ENCODE measurements around the gene DAO. TPM values are rescaled to one million over a fixed set of nuclear protein-coding genes. Genes with fewer than 3 reads are reported as not detected.
"Not testable (repeated sequence)": the region's sequence is repeated elsewhere in the genome, so short reads cannot be mapped to it uniquely, and the experiment has no call there.

Gene DAO
- total RNA-seq, 2 experiments from 2014 or later, result not detected

DNA sequence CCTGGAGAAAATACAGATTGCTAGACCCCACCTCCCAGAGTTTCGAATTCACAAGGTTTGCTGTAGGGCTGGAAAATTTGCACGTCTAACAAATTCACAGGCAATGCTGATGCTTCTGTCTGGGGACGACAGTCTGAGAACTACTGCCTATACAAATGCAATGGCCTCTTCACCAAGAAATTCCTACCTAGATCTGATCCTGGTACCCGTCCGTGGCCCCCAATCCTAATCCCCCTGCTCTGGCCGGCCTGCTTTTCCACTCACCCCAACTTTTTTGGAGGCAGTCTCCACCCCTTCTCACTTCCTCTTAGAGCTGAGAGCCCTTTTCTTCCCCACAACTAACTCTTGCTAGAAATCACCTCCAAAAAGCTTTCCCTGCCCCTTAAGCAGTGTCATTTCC is 19.4 kb upstream of the DAO start:
- POLR2A ChIA-PET, result no interaction called here
- CTCF ChIA-PET, result interaction anchor here (0.7 kb wide), 1 partner anchor 158 kb away, joined by 4 read pairs; no protein-coding TSS in a partner anchor

DNA sequence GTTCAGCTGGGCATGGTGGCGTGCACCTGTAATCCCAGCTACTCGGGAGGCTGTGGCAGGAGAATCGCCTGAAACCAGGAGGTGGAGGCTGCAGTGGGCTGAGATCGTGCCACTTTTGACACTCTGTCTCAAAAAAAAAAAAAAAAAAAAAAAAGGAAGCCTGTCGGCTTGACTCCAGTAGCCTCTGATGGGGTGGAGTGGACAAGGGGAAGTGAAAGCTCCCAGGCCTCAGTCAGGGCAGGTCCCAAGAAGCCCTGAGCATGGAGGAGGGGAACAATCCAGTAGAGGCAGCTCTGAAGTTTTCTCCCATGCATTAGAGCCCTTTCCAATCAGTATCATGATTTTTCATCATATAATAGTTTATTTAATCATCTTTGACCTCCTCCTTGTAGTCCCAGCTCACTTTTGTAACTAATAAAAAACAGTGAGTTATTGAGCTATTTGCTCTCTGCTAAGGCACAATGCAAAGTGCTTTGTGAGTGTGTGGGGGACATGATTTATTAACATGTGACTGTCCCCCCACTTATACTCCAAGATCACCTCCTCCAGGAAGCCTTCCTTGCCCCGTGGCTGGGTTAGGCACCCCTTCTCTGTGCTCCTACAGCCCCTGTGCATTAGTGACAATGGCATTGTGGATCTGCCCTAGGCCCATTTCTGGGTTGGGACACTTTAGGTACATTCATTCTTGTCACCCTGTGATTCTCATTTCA is 17.9 kb upstream of the DAO start:
- ChIA-PET POLR2A (no interaction called here), CTCF (interaction anchor here (0.6 kb wide), 1 partner anchor 1201 kb away, joined by 4 read pairs; no protein-coding TSS in a partner anchor)

- ChIA-PET CTCF (interaction anchor here (0.6 to 0.8 kb wide), 2 partner anchors 88 to 1200 kb away, joined by 4 read pairs; no protein-coding TSS in a partner anchor), POLR2A (no interaction called here)
These were observed 17.3 kb upstream of the DAO start for GRCh38 chr12:108862588-108862959.

DNA sequence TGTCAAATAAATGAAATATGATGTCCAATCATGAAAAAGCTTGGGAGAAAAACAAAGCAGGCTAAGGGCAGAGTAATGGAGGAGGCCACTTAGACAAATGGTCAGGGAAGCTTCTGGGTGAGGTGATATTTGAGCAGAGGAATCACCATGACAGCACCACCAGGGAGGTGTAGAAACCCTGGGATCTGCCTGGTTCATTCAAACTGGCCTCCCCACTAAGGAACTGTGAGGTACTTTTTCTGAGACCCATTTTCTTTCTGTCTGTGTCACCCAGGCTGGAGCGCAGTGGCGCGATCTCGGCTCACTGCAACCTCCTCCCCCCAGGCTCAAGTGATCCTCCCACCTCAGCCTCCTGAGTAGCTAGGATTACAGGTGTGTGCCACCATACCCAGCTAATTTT is 14.7 kb upstream of the DAO start:
- POLR2A ChIA-PET, result no interaction called here

GRCh38 chr12:108866083-108866482 is 13.8 kb upstream of the DAO start:
- POLR2A ChIA-PET, CTCF ChIA-PET: not testable (repeated sequence)

More for the DNA sequence above, 14.7 kb upstream of the DAO start:
- CTCF ChIA-PET, result no interaction called here

DNA sequence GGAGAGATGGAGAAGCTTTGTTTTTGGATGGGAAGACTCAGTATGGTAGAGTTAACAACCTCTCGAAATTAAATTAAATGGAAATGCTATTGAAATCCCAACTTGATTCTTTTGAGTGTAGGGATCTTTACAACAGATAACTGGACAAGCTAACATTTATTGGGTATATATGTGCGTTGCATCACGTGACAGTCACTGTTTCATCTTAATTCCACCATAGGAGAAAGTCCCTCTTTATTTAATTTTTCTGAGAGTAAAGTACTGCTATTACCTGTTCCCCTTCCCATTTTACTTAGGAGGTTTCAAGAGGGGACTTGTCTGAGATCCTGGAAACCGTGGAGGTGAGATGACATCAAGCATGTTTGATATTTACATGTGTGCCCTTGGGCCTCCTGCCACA is 11.1 kb upstream of the DAO start:
- CTCF ChIA-PET, result interaction anchor here (1.5 kb wide), 1 partner anchor 11 kb away, joined by 5 read pairs; the partner anchor contains the start of gene SSH1
- POLR2A ChIA-PET, result interaction anchor here (0.7 kb wide), 1 partner anchor 42 kb away, joined by 3 read pairs; no protein-coding TSS in a partner anchor

GRCh38 chr12:108875280-108875679 is 4.6 kb upstream of the DAO start:
- ChIA-PET POLR2A (no interaction called here), CTCF (interaction anchor here (1.2 kb wide), 1 partner anchor 9 kb away, joined by 3 read pairs; no protein-coding TSS in a partner anchor)

- CTCF ChIA-PET, result interaction anchor here (1.2 kb wide), 1 partner anchor 9 kb away, joined by 3 read pairs; no protein-coding TSS in a partner anchor
- POLR2A ChIA-PET, result no interaction called here
These were observed 4.1 kb upstream of the DAO start for GRCh38 chr12:108875682-108876361.

GRCh38 chr12:108876550-108876949 is 3.3 kb upstream of the DAO start:
- CTCF ChIA-PET, result interaction anchor here (1.2 kb wide), 1 partner anchor 45 kb away, joined by 3 read pairs; no protein-coding TSS in a partner anchor
- POLR2A ChIA-PET, result no interaction called here

- CTCF ChIA-PET, result interaction anchor here (1.0 to 1.7 kb wide), 2 partner anchors 10 to 69 kb away, joined by 3 to 7 read pairs; no protein-coding TSS in a partner anchor
These were observed 2.1 kb downstream of the DAO start for GRCh38 chr12:108881953-108882352.

DNA sequence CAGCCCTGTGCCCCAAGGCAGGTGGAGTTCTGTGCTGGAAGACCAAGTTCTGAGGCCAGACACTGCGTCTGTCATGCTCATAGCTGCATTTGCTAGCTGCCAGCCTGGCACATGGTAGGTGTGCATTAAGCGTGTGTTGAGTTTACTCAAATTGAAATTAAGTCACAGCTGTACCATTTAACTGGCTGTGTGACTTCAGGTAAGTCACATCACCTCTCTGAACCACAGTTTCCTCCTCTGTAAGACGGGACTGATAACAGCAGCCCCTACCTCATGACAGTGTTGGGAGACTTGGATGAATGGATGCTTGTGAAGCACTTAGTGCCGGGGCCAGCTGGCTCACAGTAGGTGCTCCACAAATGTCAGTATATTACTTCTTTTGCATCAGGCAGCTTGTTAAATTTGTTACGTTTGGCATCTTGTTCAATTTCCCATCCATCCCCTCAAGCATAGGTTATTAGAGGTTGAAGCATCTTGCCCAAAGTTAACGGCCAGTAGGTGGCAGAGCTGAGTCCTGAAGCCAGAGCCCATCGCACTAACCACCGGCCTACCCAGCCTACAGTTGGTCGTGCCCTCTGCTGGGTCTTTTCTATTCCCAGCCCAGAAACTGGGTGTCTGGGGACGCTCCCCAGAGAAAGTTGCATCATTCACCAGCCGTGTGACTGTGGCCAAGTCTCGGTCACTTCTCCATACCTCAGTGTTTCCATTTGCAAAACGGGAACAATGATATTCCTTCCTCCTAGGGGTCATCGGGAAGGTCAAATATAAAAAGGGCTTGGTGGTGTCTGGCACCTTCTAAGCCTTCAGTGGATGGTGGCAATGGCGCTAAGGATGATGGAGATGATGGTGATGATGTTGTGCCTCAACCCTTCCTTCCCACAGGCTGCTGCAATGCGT is 4.5 kb downstream of the DAO start:
- ChIA-PET POLR2A (no interaction called here), CTCF (interaction anchor here (0.6 to 1.6 kb wide), 7 partner anchors 9 to 620 kb away, joined by 3 to 6 read pairs (median 3); no protein-coding TSS in a partner anchor)

More at GRCh38 chr12:108881953-108882352, 2.1 kb downstream of the DAO start:
- POLR2A ChIA-PET, result no interaction called here

DNA sequence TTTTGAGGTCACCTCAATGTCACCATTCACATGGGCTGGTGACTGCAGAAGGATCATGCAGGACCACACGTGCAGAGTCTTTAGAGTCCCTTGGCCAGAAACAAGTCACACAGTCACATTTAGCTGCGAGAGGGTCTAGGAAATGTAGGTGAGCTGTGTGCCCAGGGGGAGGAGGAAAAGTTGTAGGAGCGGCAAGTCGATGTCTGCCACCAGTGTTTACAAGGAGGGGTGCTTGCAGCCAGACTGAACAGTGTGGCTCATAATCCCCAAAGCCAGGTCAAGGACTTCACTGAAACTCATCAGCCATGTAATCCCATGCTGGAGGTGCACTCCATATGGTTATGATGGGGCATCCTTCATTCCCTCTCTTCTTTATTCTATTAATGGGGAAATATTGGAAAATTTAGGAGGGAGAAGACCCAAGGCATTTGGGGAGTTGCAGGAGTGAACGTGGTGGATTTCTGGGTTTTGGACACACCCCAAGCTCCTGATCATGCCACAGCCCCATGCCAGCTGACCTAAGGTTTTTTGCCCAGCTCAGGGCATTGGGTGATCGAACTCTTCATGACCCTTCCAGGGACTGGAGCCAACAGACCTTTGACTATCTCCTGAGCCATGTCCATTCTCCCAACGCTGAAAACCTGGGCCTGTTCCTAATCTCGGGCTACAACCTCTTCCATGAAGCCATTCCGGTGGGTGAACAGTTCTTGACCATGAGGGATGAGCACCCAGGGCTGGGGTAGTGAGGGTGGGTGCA is 7.2 kb downstream of the DAO start:
- ChIA-PET CTCF (interaction anchor here (0.6 kb wide), 1 partner anchor 63 kb away, joined by 3 read pairs; no protein-coding TSS in a partner anchor), POLR2A (no interaction called here)

- CTCF ChIA-PET, result interaction anchor here (2.6 kb wide), 1 partner anchor 63 kb away, joined by 6 read pairs; no protein-coding TSS in a partner anchor
These were observed 8.1 kb downstream of the DAO start for GRCh38 chr12:108888031-108888430.

GRCh38 chr12:108890208-108890607 is 10.3 kb downstream of the DAO start:
- ChIA-PET CTCF (interaction anchor here (2.6 kb wide), 1 partner anchor 60 kb away, joined by 6 read pairs; no protein-coding TSS in a partner anchor), POLR2A (no interaction called here)

More at GRCh38 chr12:108888031-108888430, 8.1 kb downstream of the DAO start:
- POLR2A ChIA-PET, result no interaction called here

- ChIA-PET CTCF (no interaction called here), POLR2A (no interaction called here)
These were observed 15.4 kb downstream of the DAO start for GRCh38 chr12:108895220-108895802.

- CTCF ChIA-PET, result interaction anchor here (0.6 to 0.8 kb wide), 2 partner anchors 201 to 204 kb away, joined by 3 to 4 read pairs; no protein-coding TSS in a partner anchor
- POLR2A ChIA-PET, result no interaction called here
These were observed 16.4 kb downstream of the DAO start for GRCh38 chr12:108896336-108896735.

GRCh38 chr12:108896817-108897216 is 16.9 kb downstream of the DAO start:
- ChIA-PET CTCF (interaction anchor here (0.6 to 0.8 kb wide), 2 partner anchors 201 to 204 kb away, joined by 3 to 4 read pairs; no protein-coding TSS in a partner anchor), POLR2A (no interaction called here)

- CTCF ChIA-PET, result no interaction called here
- POLR2A ChIA-PET, result no interaction called here
These were observed 19.3 kb downstream of the DAO start for GRCh38 chr12:108899145-108899544.
